ENCODE results near the gene FOXN3.

Gene FOXN3

GRCh38 chr14:89391123-89391522 lies 25.9 kb downstream of the FOXN3 start:
- H3K9me3 Mint-ChIP-seq: peaks cover 0 to 2% of the 10 kb centered on the region in 2 donors
- DNase-seq: no peak
- no peaks in the 10 kb centered on the region for H3K27me3 Mint-ChIP-seq
- H3K4me3 Mint-ChIP-seq: no peak overlapping the region
- no peak for ATAC-seq (replicated peaks)
- no peak overlapping the region for H3K27ac Mint-ChIP-seq
- peaks cover 36 to 53% of the 10 kb centered on the region in 2 donors for H3K36me3 Mint-ChIP-seq
- peaks cover 54 to 90% of the 10 kb centered on the region in 2 donors for H3K4me1 Mint-ChIP-seq

- Mint-ChIP-seq H3K4me1 (peaks cover 53 to 90% of the 10 kb centered on the region in 2 donors), H3K27ac (no peak overlapping the region)
Measured at GRCh38 chr14:89388853-89389252, 28.2 kb downstream of the FOXN3 start.

DNA sequence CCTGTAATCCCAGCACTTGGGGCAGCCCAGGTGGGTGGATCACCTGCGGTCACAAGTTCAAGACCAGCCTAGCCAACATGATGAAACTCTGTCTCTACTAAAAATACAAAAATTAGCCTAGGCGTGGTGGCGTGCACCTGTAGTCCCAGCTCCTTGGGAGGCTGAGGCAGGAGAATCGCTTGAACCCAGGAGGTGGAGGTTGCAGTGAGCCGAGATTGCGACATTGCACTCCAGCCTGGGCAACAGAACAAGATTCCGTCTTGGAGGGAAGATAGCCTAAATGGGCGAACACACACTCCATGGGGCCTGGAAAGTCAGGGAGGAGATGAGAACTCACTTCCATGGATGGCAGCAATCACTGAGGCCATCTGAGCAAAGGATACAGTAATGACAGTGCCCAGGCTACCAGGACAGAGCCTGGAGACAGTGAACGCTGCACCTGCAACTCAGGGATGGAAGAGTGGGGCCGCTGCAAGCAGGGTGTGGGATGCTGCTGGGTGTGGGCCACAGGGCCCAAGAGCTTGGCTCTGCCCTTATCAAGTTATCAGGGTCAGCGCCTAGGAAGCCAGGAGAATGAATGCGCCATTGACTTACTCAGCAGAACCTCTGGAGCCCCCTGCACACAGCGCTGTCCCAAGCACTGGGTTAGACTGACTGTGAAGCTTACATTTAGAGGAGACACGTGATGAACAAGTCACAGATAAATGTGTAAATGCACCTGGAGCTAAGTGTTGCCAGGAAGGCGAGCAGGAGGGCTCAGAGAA lies 28.9 kb downstream of the FOXN3 start:
- Mint-ChIP-seq H3K4me3 (no peak overlapping the region), H3K27ac (peak overlapping the region; percentile 97), H3K9me3 (peaks cover 0 to 2% of the 10 kb centered on the region in 2 donors), H3K27me3 (no peaks in the 10 kb centered on the region), H3K4me1 (peaks cover 49 to 90% of the 10 kb centered on the region in 2 donors), H3K36me3 (peaks cover 31 to 46% of the 10 kb centered on the region in 2 donors)
- no peak for DNase-seq
- ATAC-seq (replicated peaks): no peak

More at GRCh38 chr14:89388853-89389252, 28.2 kb downstream of the FOXN3 start:
- Mint-ChIP-seq H3K36me3 (peaks cover 36 to 47% of the 10 kb centered on the region in 2 donors), H3K9me3 (peaks cover 0 to 2% of the 10 kb centered on the region in 2 donors), H3K4me3 (no peak overlapping the region), H3K27me3 (no peaks in the 10 kb centered on the region)
- ATAC-seq (replicated peaks): no peak
- DNase-seq: no peak

- H3K27ac Mint-ChIP-seq: peak overlapping the region; percentile 97
- H3K9me3 Mint-ChIP-seq: peaks cover 4 to 7% of the 10 kb centered on the region in 2 donors
- H3K27me3 Mint-ChIP-seq: no peaks in the 10 kb centered on the region
- H3K4me1 Mint-ChIP-seq: peaks cover 55 to 91% of the 10 kb centered on the region in 2 donors
- H3K36me3 Mint-ChIP-seq: peaks cover 39 to 54% of the 10 kb centered on the region in 2 donors
- peak overlapping the region; percentile 57 to 70 for H3K4me3 Mint-ChIP-seq
- DNase-seq (peak; percentile 81), ATAC-seq (replicated peaks) (peak; percentile 69)
Measured at GRCh38 chr14:89386212-89386886, 30.7 kb downstream of the FOXN3 start.

DNA sequence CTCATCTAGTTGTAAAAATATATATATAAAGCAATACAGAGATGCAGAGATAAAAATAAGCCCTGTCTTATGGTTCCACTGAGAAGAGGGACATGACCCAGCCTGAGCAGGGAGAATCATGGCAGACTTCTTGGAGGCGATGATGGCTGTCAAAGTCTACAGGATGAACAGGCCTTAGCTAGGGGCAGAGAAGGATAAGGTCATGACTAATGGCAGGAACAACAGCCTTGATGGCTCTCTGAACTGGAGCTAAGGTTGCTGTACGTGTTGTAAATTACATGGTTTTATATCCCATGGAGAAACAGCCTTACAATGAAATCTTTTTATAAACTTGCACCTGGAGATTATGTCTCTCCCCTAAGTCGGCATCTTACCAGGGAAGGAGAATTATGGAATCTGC lies 32.4 kb downstream of the FOXN3 start:
- Mint-ChIP-seq H3K27ac (peak overlapping the region; percentile 97), H3K36me3 (peaks cover 49 to 63% of the 10 kb centered on the region in 2 donors), H3K4me1 (peaks cover 54 to 81% of the 10 kb centered on the region in 2 donors), H3K27me3 (no peaks in the 10 kb centered on the region), H3K9me3 (peaks cover 8 to 12% of the 10 kb centered on the region in 2 donors), H3K4me3 (peak overlapping the region; percentile 70 to 79)
- no peak for DNase-seq
- ATAC-seq (replicated peaks): no peak

DNA sequence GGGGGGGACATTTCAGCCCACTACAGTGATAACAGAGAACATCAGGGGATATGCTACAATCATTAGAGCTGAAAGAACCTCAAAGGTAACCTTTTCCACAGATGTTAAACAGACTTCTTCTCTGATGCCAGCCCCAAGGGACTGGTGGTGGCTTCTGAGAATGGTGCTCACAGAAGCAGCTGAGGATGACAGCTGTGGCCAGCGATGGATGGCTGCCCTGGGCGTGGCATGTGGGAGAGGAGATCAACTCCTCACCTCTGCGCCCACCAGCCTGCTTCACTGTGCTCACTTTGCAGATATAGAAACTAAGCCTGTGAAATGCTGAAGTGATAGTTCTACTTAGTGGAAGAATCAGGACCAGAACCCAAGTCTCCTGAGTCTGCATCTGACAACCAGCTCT lies 33.0 kb downstream of the FOXN3 start:
- Mint-ChIP-seq H3K27me3 (no peaks in the 10 kb centered on the region), H3K36me3 (peaks cover 53 to 61% of the 10 kb centered on the region in 2 donors), H3K27ac (peak overlapping the region; percentile 97), H3K4me1 (peaks cover 51 to 77% of the 10 kb centered on the region in 2 donors), H3K4me3 (peak overlapping the region; percentile 70 to 79), H3K9me3 (peaks cover 8 to 12% of the 10 kb centered on the region in 2 donors)
- peak; percentile 96 for DNase-seq
- ATAC-seq (replicated peaks): peak; percentile 81 to 87

GRCh38 chr14:89382901-89383845 lies 33.9 kb downstream of the FOXN3 start:
- Mint-ChIP-seq H3K27ac (peak overlapping the region; percentile 97), H3K9me3 (peaks cover 8 to 12% of the 10 kb centered on the region in 2 donors), H3K4me3 (peak overlapping the region; percentile 75 to 79), H3K4me1 (peaks cover 50 to 77% of the 10 kb centered on the region in 2 donors), H3K27me3 (no peaks in the 10 kb centered on the region), H3K36me3 (peaks cover 56 to 63% of the 10 kb centered on the region in 2 donors)
- ATAC-seq (replicated peaks) (peak; percentile 8 to 12), DNase-seq (no peak)

- peak overlapping the region; percentile 73 to 75 for H3K4me3 Mint-ChIP-seq
Measured at GRCh38 chr14:89382487-89382886, 34.5 kb downstream of the FOXN3 start.

DNA sequence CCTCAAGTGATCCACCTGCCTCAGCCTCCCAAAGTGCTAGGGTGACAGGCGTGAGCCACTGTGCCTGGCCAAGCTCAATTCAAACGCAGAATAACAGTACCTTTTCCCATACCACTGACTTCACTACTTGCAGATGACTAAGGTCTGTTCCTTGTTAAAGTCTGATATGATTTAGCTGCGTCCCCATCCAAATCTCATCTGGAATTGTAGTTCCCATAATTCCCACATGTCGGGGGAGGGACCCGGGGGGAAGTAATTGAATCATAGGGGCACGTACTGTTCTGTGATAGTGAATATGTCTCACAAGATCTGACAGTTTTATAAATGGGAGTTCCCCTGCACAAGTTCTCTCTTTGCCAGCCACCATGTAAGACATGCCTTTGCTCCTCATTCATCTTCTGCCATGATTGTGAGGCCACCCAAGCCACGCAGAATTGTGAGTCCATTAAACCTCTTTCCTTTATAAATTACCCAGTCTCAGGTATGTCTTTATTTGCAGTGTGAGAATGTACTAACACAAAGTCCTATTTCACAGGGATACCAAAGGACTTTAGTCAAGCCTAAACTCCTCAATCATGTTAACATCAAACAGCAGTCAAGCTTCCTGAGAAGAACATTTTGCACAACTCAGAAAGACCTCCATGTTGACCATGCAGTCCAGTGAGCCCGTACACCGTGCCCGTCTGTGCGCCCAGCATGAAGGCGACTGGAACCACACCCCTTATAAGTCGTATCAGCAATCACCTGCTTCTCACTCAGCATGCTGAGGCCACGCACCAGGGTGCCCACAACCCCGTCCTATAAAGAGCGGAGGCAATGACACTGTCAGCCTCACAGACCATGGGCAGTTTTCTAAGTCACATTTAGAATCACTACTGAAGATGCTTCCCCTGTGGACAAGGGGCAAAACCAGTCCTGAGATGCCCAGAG lies 36.9 kb downstream of the FOXN3 start:
- Mint-ChIP-seq H3K27me3 (no peaks in the 10 kb centered on the region), H3K4me3 (no peak overlapping the region), H3K9me3 (peaks cover 8 to 10% of the 10 kb centered on the region in 2 donors), H3K36me3 (peaks cover 46 to 63% of the 10 kb centered on the region in 2 donors), H3K27ac (peak overlapping the region; percentile 51), H3K4me1 (peaks cover 43 to 53% of the 10 kb centered on the region in 2 donors)
- ATAC-seq (replicated peaks) (no peak), DNase-seq (no peak)

More at GRCh38 chr14:89382487-89382886, 34.5 kb downstream of the FOXN3 start:
- Mint-ChIP-seq H3K4me1 (peaks cover 55 to 76% of the 10 kb centered on the region in 2 donors), H3K36me3 (peaks cover 54 to 63% of the 10 kb centered on the region in 2 donors), H3K27me3 (no peaks in the 10 kb centered on the region), H3K27ac (peak overlapping the region; percentile 97), H3K9me3 (peaks cover 8 to 12% of the 10 kb centered on the region in 2 donors)
- ATAC-seq (replicated peaks) (no peak), DNase-seq (no peak)

- Mint-ChIP-seq H3K27me3 (no peaks in the 10 kb centered on the region), H3K4me1 (peaks cover 35 to 42% of the 10 kb centered on the region in 2 donors), H3K36me3 (peaks cover 47 to 64% of the 10 kb centered on the region in 2 donors), H3K9me3 (peaks cover 8 to 10% of the 10 kb centered on the region in 2 donors), H3K4me3 (no peak overlapping the region), H3K27ac (peak overlapping the region; percentile 47)
- ATAC-seq (replicated peaks): no peak
- DNase-seq: no peak
Measured at GRCh38 chr14:89379006-89379405, 38.0 kb downstream of the FOXN3 start.

DNA sequence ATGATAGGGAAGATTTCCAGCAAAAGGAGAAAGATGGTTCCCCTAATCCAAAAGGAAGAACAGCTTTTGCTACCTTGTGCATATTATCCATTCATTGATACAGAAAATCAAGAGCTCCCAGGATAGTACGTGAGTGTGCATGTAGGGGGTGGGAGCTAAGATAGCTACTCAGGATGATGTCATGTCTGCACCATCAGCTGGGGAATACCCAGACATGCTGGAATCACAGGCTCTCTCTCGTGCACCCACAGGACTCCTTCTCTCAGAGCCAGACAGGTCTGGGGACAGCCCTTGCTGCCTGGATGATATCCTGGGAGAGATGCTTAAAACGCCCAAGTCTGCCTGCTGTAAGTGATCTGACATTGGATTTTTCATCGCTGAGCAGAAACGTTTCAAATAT lies 38.9 kb downstream of the FOXN3 start:
- Mint-ChIP-seq H3K27ac (peak overlapping the region; percentile 54), H3K4me3 (peak overlapping the region in 1 of 2 donors; percentile 37), H3K4me1 (peaks cover 33 to 38% of the 10 kb centered on the region in 2 donors), H3K27me3 (no peaks in the 10 kb centered on the region), H3K9me3 (peaks cover 8 to 10% of the 10 kb centered on the region in 2 donors), H3K36me3 (peaks cover 44 to 60% of the 10 kb centered on the region in 2 donors)
- peak; percentile 83 to 91 for ATAC-seq (replicated peaks)
- DNase-seq: no peak

GRCh38 chr14:89377544-89377943 lies 39.5 kb downstream of the FOXN3 start:
- H3K9me3 Mint-ChIP-seq: peaks cover 8 to 10% of the 10 kb centered on the region in 2 donors
- H3K36me3 Mint-ChIP-seq: peaks cover 45 to 62% of the 10 kb centered on the region in 2 donors
- peaks cover 34 to 38% of the 10 kb centered on the region in 2 donors for H3K4me1 Mint-ChIP-seq
- no peak overlapping the region for H3K4me3 Mint-ChIP-seq
- H3K27me3 Mint-ChIP-seq: no peaks in the 10 kb centered on the region
- peak overlapping the region; percentile 54 for H3K27ac Mint-ChIP-seq
- no peak for DNase-seq
- ATAC-seq (replicated peaks): no peak

- H3K4me1 Mint-ChIP-seq: peaks cover 41 to 54% of the 10 kb centered on the region in 2 donors
- H3K27ac Mint-ChIP-seq: no peak overlapping the region
- no peak for DNase-seq
- H3K9me3 Mint-ChIP-seq: no peaks in the 10 kb centered on the region
- H3K4me3 Mint-ChIP-seq: no peak overlapping the region
- no peaks in the 10 kb centered on the region for H3K27me3 Mint-ChIP-seq
- peaks cover 37 to 65% of the 10 kb centered on the region in 2 donors for H3K36me3 Mint-ChIP-seq
- ATAC-seq (replicated peaks): no peak
Measured at GRCh38 chr14:89374908-89375307, 42.1 kb downstream of the FOXN3 start.
